Measurements from ENCODE around the gene CXCL12. TPM values are rescaled to one million over a fixed set of nuclear protein-coding genes. Genes with fewer than 3 reads are reported as not detected.

Gene CXCL12
- total and polyA plus RNA-seq, 4 donors, result 23.7 to 91.4 (median 51.8) TPM

- ATAC-seq (ENCODE audit: insufficient read depth, low FRiP score) (no peak), DNase-seq (no peak)
- peaks cover 0 to 13% (median 0%) of the 10 kb centered on the region in 5 donors for H3K4me1 ChIP-seq (ENCODE audit: control insufficient read depth in 5 of 5, insufficient read depth in 5 of 5, low read length in 5 of 5)
- WGBS, 2 donors, result 76 to 82% methylated on average over 7 of the region's 7 CpGs
- H3K27me3 ChIP-seq (ENCODE audit: control insufficient read depth in 3 of 3, insufficient read depth in 3 of 3, low read length in 2 of 3), result peaks cover 0 to 8% (median 0%) of the 10 kb centered on the region in 3 donors
- no peaks in the 10 kb centered on the region for H3K36me3 ChIP-seq (ENCODE audit: control insufficient read depth in 4 of 4, insufficient read depth in 4 of 4, low read length in 4 of 4)
- TF ChIP-seq CTCF (IDR thresholded peaks at IDR 0.05; ENCODE audit: control extremely low read depth, extremely low read depth), result no peak
- H3K4me3 ChIP-seq, result no peak overlapping the region
- no peaks in the 10 kb centered on the region for H3K9me3 ChIP-seq (ENCODE audit: control insufficient read depth in 4 of 4, insufficient read depth in 3 of 4, low read length in 3 of 4)
- H3K9ac ChIP-seq (ENCODE audit: insufficient read depth in 1 of 2, low read length in 2 of 2), result no peak overlapping the region
- H3K27ac ChIP-seq (ENCODE audit: low read depth in 1 of 2, low read length in 1 of 2), result no peak overlapping the region
Measured at GRCh38 chr10:44396671-44397191, 11.8 kb upstream of the CXCL12 start.

- WGBS, 2 donors, result 75 to 80% methylated on average over 11 of the region's 11 CpGs
- DNase-seq, result no peak
- ATAC-seq (ENCODE audit: insufficient read depth, low FRiP score), result no peak
- Histone ChIP-seq H3K27me3 (ENCODE audit: control insufficient read depth in 3 of 3, insufficient read depth in 3 of 3, low read length in 2 of 3) (peaks cover 0 to 8% (median 0%) of the 10 kb centered on the region in 3 donors), H3K4me3 (no peak overlapping the region), H3K9me3 (ENCODE audit: control insufficient read depth in 4 of 4, insufficient read depth in 3 of 4, low read length in 3 of 4) (no peaks in the 10 kb centered on the region), H3K9ac (ENCODE audit: insufficient read depth in 1 of 2, low read length in 2 of 2) (no peak overlapping the region), H3K36me3 (ENCODE audit: control insufficient read depth in 4 of 4, insufficient read depth in 4 of 4, low read length in 4 of 4) (no peaks in the 10 kb centered on the region), H3K27ac (ENCODE audit: low read depth in 1 of 2, low read length in 1 of 2) (no peak overlapping the region), H3K4me1 (ENCODE audit: control insufficient read depth in 5 of 5, insufficient read depth in 5 of 5, low read length in 5 of 5) (peaks cover 0 to 13% (median 0%) of the 10 kb centered on the region in 5 donors)
- no peak for TF ChIP-seq CTCF (IDR thresholded peaks at IDR 0.05; ENCODE audit: control extremely low read depth, extremely low read depth)
Measured at GRCh38 chr10:44395902-44396670, 11.2 kb upstream of the CXCL12 start.

- no peaks in the 10 kb centered on the region for H3K36me3 ChIP-seq (ENCODE audit: control insufficient read depth in 4 of 4, insufficient read depth in 4 of 4, low read length in 4 of 4)
- no peak for DNase-seq
- H3K9me3 ChIP-seq (ENCODE audit: control insufficient read depth in 4 of 4, insufficient read depth in 3 of 4, low read length in 3 of 4), result no peaks in the 10 kb centered on the region
- no peak overlapping the region for H3K27ac ChIP-seq (ENCODE audit: low read depth in 1 of 2, low read length in 1 of 2)
- 59 to 65% methylated on average over 5 of the region's 5 CpGs for WGBS, 2 donors
- ATAC-seq (ENCODE audit: insufficient read depth, low FRiP score), result no peak
- H3K9ac ChIP-seq (ENCODE audit: insufficient read depth in 1 of 2, low read length in 2 of 2), result no peak overlapping the region
- no peak for TF ChIP-seq CTCF (IDR thresholded peaks at IDR 0.05; ENCODE audit: control extremely low read depth, extremely low read depth)
- H3K4me3 ChIP-seq, result no peak overlapping the region
- peaks cover 0 to 8% (median 0%) of the 10 kb centered on the region in 3 donors for H3K27me3 ChIP-seq (ENCODE audit: control insufficient read depth in 3 of 3, insufficient read depth in 3 of 3, low read length in 2 of 3)
- H3K4me1 ChIP-seq (ENCODE audit: control insufficient read depth in 5 of 5, insufficient read depth in 5 of 5, low read length in 5 of 5), result peaks cover 0 to 13% (median under 1%) of the 10 kb centered on the region in 5 donors
Measured at GRCh38 chr10:44395396-44395795, 10.5 kb upstream of the CXCL12 start.

Data from lung (tissue), 12 donors.